ENCODE measurements around the gene MAP3K20.
A peak's percentile ranks its signal among the peaks of the same experiment; 100 is the strongest.

Gene MAP3K20

GRCh38 chr2:173040729-173041128 lies 34.9 kb upstream of the MAP3K20 start:
- Mint-ChIP-seq H3K4me1 (peaks cover 26% of the 10 kb centered on the region), H3K27ac (no peak overlapping the region), H3K9me3 (no peaks in the 10 kb centered on the region), H3K27me3 (ENCODE audit: low read depth, poor library complexity) (peaks cover 4% of the 10 kb centered on the region), H3K36me3 (ENCODE audit: low read depth) (no peaks in the 10 kb centered on the region), H3K4me3 (no peak overlapping the region)
- no peak for TF ChIP-seq CTCF (IDR thresholded peaks at IDR 0.05)
- DNase-seq = no peak

- no peak for TF ChIP-seq CTCF (IDR thresholded peaks at IDR 0.05)
- H3K9me3 Mint-ChIP-seq = no peaks in the 10 kb centered on the region
- H3K4me1 Mint-ChIP-seq = peaks cover 35% of the 10 kb centered on the region
- no peaks in the 10 kb centered on the region for H3K36me3 Mint-ChIP-seq (ENCODE audit: low read depth)
- DNase-seq = no peak
- H3K4me3 Mint-ChIP-seq = no peak overlapping the region
- H3K27ac Mint-ChIP-seq = no peak overlapping the region
- H3K27me3 Mint-ChIP-seq (ENCODE audit: low read depth, poor library complexity) = no peaks in the 10 kb centered on the region
Measured at GRCh38 chr2:173043476-173043875, 32.2 kb upstream of the MAP3K20 start.

GRCh38 chr2:173043897-173044519 lies 31.6 kb upstream of the MAP3K20 start:
- no peak overlapping the region for H3K4me3 Mint-ChIP-seq

GRCh38 chr2:173044686-173045085 lies 31.0 kb upstream of the MAP3K20 start:
- Mint-ChIP-seq H3K9me3 (no peaks in the 10 kb centered on the region), H3K36me3 (ENCODE audit: low read depth) (no peaks in the 10 kb centered on the region), H3K27ac (no peak overlapping the region), H3K4me1 (peaks cover 41% of the 10 kb centered on the region), H3K4me3 (no peak overlapping the region), H3K27me3 (ENCODE audit: low read depth, poor library complexity) (no peaks in the 10 kb centered on the region)
- TF ChIP-seq CTCF (IDR thresholded peaks at IDR 0.05) = no peak
- no peak for DNase-seq

More at GRCh38 chr2:173043897-173044519, 31.6 kb upstream of the MAP3K20 start:
- Mint-ChIP-seq H3K27ac (peak overlapping the region; percentile 34), H3K4me1 (peaks cover 35% of the 10 kb centered on the region), H3K9me3 (no peaks in the 10 kb centered on the region), H3K36me3 (ENCODE audit: low read depth) (no peaks in the 10 kb centered on the region), H3K27me3 (ENCODE audit: low read depth, poor library complexity) (no peaks in the 10 kb centered on the region)
- DNase-seq = no peak
- no peak for TF ChIP-seq CTCF (IDR thresholded peaks at IDR 0.05)

- no peak for DNase-seq
- H3K27me3 Mint-ChIP-seq (ENCODE audit: low read depth, poor library complexity) = no peaks in the 10 kb centered on the region
- TF ChIP-seq CTCF (IDR thresholded peaks at IDR 0.05) = no peak
- H3K9me3 Mint-ChIP-seq = no peaks in the 10 kb centered on the region
- H3K27ac Mint-ChIP-seq = no peak overlapping the region
- no peak overlapping the region for H3K4me3 Mint-ChIP-seq
- no peaks in the 10 kb centered on the region for H3K36me3 Mint-ChIP-seq (ENCODE audit: low read depth)
- H3K4me1 Mint-ChIP-seq = peaks cover 46% of the 10 kb centered on the region
Measured at GRCh38 chr2:173045181-173045580, 30.5 kb upstream of the MAP3K20 start.

- no peak for TF ChIP-seq CTCF (IDR thresholded peaks at IDR 0.05)
- H3K9me3 Mint-ChIP-seq = no peaks in the 10 kb centered on the region
- DNase-seq = no peak
- H3K4me1 Mint-ChIP-seq = peaks cover 50% of the 10 kb centered on the region
- no peaks in the 10 kb centered on the region for H3K36me3 Mint-ChIP-seq (ENCODE audit: low read depth)
- H3K4me3 Mint-ChIP-seq = no peak overlapping the region
- H3K27ac Mint-ChIP-seq = no peak overlapping the region
- H3K27me3 Mint-ChIP-seq (ENCODE audit: low read depth, poor library complexity) = no peaks in the 10 kb centered on the region
Measured at GRCh38 chr2:173048522-173048896, 27.1 kb upstream of the MAP3K20 start.
